HG03139 (cell line): ENCODE data around the gene CA11.
"Not testable (repeated sequence)": the region's sequence is repeated elsewhere in the genome, so short reads cannot be mapped to it uniquely, and the experiment has no call there.

ENCODE experiments used
- ATAC-seq: cut with Tn5 transposase; IDR thresholded peaks from one replicate; pipeline ENCODE4 v1.9.1; 2021; ENCODE audit not compliant: unreplicated experiment

CA11 gene

DNA sequence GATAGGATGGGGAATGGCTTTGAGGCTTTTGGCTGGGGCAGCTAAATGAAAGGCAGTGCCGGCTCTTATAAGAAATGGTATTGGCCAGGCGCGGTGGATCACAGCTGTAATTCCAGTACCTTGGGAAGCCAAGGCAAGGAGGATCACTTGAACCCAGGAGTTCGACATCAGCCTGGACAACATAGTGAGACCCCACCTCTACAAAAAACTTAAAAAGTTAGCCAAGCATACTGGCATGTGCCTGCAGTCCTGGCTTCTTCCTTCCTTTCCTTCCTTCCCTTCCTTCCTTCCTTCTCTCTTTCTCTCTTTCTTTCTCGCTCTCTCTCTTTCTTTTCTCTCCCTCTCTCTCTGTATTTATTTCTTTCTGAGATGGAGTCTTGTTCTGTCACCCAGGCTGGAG, 3.1 kb downstream of the CA11 start:
- ATAC-seq, result no peak

DNA sequence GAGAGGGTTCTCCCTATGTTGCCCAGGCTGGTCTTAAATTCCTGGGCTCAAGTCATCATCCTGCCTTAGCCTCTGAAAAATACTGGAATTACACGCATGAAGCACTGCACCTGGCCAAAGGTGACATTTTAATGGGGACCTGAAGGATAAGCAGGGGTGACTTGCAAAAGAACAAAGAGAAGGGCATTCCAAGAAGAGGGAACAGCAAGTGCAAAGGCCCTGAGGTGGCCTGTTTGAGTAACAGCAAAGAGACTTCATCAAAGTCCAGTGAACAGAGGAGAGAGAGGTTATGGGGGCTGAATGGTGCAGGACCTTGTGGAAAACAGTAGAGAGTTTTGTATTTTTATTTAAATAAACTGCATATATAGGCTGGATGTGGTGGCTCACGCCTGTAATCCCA, 4.1 kb downstream of the CA11 start:
- ATAC-seq, result no peak

- no peak for ATAC-seq
Observed at GRCh38 chr19:48639483-48640375, 6.3 kb downstream of the CA11 start.

DNA sequence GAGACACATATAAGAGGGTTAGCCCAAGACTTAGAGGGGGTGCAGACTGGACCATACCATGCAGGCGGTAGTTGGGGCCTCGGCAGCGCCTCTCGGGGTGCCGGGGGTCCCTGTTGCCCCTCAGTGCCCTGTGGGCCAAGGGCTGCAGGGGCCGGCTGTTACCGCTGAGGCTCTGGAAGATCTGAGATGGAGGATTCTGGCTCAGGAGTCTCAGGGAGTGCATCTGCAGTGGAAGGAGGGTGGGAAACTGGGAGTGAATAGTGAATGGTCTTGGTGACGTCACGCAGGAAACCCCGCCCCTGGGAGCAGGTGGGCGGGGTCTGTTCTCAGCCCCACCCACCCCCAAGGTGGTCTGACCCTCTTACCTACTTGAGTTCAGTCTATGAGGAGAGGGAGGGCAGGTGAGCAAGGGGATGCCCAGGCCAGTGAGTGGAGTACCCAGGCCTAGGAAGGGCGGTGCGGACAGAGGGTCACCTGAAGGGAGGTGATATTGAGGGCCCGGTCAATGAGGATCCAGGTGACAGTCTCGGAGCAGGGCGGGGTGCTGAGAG, 7.1 kb downstream of the CA11 start:
- ATAC-seq, result no peak

DNA sequence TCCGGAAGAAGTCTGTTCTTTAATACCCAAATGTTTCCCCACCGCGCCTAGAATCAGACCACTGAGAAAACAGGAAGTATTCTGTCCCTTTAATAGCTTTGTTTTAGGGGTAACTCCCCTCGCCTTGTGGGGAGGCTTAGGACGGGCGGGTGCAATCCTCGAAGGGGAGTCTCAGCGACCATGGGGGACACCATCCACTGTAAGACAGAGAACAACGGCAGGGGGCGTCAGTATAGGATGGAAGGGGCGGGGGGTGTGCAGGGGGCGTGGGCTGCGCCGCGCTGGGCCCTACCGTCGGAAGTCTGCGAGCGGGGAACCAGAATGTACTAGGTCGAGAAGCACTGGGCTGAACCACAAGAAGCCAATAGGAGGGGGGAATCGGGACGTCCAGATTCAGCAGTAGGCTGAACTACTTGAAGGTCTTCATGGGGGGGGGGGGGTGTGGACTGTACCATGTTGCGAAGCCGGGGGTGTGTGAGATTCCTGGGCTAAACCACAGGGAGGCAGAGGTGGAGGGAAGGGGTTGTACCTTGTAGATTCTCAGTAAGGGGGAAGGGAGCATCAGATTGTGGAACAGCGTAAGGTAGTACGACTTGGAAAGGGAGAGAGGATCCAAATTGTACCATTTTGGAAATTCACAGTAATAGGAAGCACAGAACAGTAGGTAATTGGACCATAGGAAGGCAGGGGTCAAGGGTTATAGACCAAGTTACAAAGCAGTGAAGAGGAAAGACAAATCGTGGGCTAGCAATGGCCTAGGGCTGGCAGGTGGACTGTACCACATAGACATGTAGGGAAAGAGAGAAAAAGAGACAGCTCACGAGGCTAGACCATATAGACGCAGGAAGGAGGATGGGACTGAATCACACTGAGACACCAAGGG, 7.8 kb downstream of the CA11 start:
- peak; percentile 17 for ATAC-seq

- peak; percentile 48 for ATAC-seq
Observed at GRCh38 chr19:48637449-48637947, 8.5 kb downstream of the CA11 start.

DNA sequence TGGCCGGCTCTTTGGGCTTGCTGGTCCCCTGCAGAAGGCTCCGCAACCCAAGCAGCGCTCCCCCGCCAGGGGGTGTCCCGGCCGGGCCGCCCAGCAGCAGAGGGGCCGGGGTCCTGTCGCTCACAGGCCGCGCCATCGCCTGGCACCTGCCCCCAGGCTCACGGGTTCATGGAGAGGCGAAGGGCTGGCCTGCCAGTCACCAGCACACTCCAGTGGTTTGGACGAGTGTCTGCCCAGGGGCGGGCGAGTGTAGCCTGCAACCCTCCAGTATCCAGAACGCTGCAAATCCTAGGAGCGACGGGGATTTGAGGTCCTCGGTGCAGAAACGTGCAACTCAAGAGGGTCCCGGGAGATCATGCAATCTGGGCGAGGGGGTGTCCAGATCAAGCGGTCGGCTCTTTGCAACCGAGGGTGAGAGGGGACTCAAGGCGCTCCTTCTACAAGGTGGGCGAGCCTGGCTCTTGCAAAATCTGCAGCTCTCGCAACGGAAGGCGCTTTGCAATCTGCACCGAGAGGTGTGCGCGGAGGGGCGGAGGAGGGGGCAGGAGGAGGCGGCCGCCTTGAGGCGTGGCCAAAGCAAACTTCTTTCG, 9.0 kb downstream of the CA11 start, which contains the start of gene DBP:
DBP (minus strand) TSS at position 521 of the 590 bp plus-strand sequence; CDS start at position 136, 385 bp downstream.
- no peak for ATAC-seq

GRCh38 chr19:48635966-48636858, 9.8 kb downstream of the CA11 start:
- ATAC-seq, result no peak

DNA sequence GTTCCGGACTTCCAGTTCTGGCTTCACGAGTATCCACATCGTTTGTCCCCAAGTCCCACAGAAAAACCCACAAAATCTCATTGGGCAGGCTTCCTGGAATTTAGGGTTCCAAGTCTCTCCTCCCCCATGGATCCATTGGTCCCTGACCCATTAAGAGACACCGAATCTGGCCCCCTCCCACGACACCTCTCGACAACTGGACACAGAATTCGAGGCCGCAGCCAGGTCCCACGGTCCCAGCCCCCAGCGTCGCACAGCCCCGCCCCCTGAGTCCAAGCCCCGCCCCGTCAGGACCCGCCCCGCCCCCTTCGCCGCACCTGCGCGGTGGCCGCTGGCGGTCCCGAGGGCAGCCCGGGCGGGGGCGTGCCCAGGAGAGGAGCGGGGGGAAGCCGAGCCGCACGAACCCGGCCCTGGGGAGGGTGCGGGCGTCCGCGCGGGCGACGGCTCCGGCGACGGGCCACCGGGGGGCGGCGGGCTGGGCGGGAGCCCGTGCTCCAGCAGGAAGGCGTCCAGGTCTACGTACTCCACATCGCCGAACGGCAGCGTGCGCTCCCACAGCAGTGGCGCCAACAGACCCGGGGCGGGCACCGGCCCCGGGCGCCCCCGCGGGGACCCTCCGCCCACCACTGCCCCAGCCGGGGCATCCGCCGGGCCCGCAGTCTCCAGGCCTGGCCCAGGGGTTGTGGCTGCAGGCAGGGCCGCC, 10.6 kb downstream of the CA11 start:
- ATAC-seq, result no peak

- peak; percentile 39 for ATAC-seq
Observed at GRCh38 chr19:48634424-48635262, 11.3 kb downstream of the CA11 start.

- ATAC-seq, result no peak
Observed at GRCh38 chr19:48634036-48634342, 12.0 kb downstream of the CA11 start.

DNA sequence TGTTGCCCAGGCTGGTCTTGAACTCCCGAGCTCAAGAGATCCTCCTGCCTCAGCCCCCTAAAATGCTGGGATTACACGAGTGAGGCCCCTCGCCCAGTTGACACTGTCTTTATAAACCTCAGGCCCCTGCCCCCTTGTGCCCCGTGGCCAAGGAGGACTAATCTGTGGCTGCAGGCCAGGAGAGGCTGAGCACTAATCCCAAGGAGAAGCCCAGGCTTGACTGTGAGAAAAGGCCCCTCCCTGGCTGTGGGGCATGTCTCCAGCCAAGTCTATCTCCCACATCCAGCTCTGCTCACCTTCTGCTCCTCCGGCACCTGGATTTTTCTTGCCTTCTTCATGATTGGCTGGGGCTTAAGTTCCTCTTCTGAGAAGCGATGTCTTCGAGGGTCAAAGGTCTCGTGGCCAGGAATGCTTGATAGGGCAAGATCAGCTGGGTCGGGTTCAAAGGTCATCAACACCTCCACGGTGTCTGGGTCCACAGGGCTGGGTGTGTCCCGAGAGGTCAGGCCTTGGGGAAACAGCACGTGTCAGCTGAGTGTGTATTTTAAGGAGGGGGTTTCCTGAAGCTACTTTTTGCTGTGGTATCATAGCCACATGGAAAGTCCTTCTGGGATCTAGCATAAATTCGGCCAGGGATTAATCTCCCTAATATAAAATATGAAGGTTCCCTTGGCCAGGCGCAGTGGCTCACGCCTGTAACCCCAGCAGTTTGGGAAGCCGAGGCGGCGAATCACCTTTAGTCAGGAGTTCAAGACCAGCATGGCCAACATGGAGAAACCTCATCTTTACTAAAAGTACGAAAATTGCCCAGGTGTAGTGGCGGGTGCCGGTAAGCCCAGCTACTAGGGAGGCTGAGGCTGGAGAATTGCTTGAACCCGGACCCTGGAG, 12.6 kb downstream of the CA11 start:
- no peak for ATAC-seq

DNA sequence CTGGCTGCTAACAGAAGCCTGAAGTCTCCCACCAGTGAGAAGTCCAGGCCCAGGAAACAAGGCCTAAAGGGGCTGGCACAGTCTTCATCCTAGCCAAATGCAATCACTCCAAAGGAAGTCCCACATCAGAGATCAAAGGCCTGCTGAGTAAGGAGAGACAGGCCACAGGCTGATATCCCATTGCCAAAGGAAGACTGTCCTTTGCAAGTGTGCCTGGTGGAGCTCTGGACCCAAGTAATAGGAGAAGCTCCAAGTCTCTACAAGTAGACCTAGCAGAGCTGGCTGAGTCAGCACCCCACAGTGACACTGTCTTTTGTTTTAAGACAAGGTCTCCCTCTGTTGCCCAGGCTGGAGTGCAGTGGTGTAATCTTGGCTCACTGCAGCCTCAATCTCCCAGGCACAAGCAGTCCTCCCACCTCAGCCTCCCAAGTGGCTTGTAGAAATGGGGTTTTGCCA, 13.3 kb downstream of the CA11 start:
- no peak for ATAC-seq

- not testable (repeated sequence) for ATAC-seq
Observed at GRCh38 chr19:48632286-48632685, 13.7 kb downstream of the CA11 start.

DNA sequence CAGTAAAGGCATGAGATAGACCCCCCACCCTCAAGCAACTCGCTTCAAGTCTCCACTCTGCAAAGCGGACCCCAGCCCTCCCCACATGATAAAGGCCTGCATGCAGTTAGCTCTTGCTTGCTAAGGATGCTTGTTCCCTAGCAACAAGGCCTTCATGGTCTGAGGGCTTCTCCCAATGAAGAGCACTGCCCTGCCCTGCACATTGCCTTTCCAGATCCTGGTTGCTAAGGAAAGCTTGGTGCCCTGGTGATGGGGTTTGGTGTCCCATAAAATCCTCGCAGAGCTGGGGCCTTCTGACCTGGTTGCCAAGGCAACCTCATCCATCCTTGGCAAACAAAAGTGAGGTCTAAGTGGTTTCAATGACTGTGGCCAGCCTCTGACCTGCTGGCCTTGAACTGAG, 14.8 kb downstream of the CA11 start:
- no peak for ATAC-seq

GRCh38 chr19:48630296-48631063, 15.5 kb downstream of the CA11 start:
- ATAC-seq, result no peak
